Endothelial cell (in vitro differentiated cells): ENCODE results near the gene ARF5. TPM values are rescaled to one million over a fixed set of nuclear protein-coding genes. Genes with fewer than 3 reads are reported as not detected.
"Not testable (repeated sequence)": the region's sequence is repeated elsewhere in the genome, so short reads cannot be mapped to it uniquely, and the experiment has no call there.

ENCODE experiments used
- DNase-seq: peaks from one replicate; pipeline ENCODE4 v3.0.0; 2021; ENCODE audit warnings: low spot score
- H3K27ac Mint-ChIP-seq: one replicate; pipeline ENCODE4 v1.8.0; 2021; ENCODE audit warnings: mixed read lengths, inconsistent platforms; ENCODE audit not compliant: unreplicated experiment
- H3K27me3 Mint-ChIP-seq: one replicate; pipeline ENCODE4 v1.8.0; 2021; ENCODE audit warnings: mild to moderate bottlenecking, moderate library complexity, mixed read lengths, inconsistent platforms; ENCODE audit not compliant: unreplicated experiment
- H3K36me3 Mint-ChIP-seq: one replicate; pipeline ENCODE4 v1.8.0; 2021; ENCODE audit warnings: mild to moderate bottlenecking, low read depth, mixed read lengths, inconsistent platforms; ENCODE audit not compliant: unreplicated experiment
- H3K4me1 Mint-ChIP-seq: one replicate; pipeline ENCODE4 v1.8.0; 2021; ENCODE audit warnings: mild to moderate bottlenecking, mixed read lengths, inconsistent platforms; ENCODE audit not compliant: unreplicated experiment
- H3K4me3 Mint-ChIP-seq: one replicate; pipeline ENCODE4 v1.8.0; 2021; ENCODE audit warnings: mild to moderate bottlenecking, mixed read lengths, inconsistent platforms; ENCODE audit not compliant: unreplicated experiment
- H3K9me3 Mint-ChIP-seq: one replicate; pipeline ENCODE4 v1.8.0; 2021; ENCODE audit warnings: mixed read lengths, inconsistent platforms; ENCODE audit not compliant: unreplicated experiment
- total RNA-seq: library from RNA; stranded (reverse); fragmentation: NEBNext Ultra II Directional; extraction: Animal tissue kit (Norgen Biotek cat#: 25700); gene quantifications from one replicate; pipeline ENCODE4 v1.2.1, GENCODE V29; 2021; ENCODE audit not compliant: unreplicated experiment
- TF ChIP-seq, protein P1 (sequence below): fragments of 200-600 bp; sonication (generic); IDR thresholded peaks from one replicate; pipeline ENCODE4 v1.5.0; 2021; ENCODE audit warnings: antibody characterized with exemption; ENCODE audit not compliant: unreplicated experiment

The ARF5 gene
- total RNA-seq, 1 donor from 2014 or later = 354 TPM

- Mint-ChIP-seq H3K4me3 (no peak overlapping the region), H3K36me3 (peaks cover 7% of the 10 kb centered on the region), H3K27ac (no peak overlapping the region), H3K9me3 (peaks cover 15% of the 10 kb centered on the region), H3K27me3 (peaks cover 1% of the 10 kb centered on the region), H3K4me1 (no peaks in the 10 kb centered on the region)
- TF ChIP-seq, protein P1, sequence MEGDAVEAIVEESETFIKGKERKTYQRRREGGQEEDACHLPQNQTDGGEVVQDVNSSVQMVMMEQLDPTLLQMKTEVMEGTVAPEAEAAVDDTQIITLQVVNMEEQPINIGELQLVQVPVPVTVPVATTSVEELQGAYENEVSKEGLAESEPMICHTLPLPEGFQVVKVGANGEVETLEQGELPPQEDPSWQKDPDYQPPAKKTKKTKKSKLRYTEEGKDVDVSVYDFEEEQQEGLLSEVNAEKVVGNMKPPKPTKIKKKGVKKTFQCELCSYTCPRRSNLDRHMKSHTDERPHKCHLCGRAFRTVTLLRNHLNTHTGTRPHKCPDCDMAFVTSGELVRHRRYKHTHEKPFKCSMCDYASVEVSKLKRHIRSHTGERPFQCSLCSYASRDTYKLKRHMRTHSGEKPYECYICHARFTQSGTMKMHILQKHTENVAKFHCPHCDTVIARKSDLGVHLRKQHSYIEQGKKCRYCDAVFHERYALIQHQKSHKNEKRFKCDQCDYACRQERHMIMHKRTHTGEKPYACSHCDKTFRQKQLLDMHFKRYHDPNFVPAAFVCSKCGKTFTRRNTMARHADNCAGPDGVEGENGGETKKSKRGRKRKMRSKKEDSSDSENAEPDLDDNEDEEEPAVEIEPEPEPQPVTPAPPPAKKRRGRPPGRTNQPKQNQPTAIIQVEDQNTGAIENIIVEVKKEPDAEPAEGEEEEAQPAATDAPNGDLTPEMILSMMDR = peak; percentile 37
- no peak for DNase-seq
Measured at GRCh38 chr7:127550247-127550646, 38.0 kb upstream of the ARF5 start.

GRCh38 chr7:127551941-127552340 is 36.3 kb upstream of the ARF5 start:
- H3K36me3 Mint-ChIP-seq = peaks cover 1% of the 10 kb centered on the region
- DNase-seq = no peak
- H3K4me1 Mint-ChIP-seq = no peaks in the 10 kb centered on the region
- peaks cover 9% of the 10 kb centered on the region for H3K9me3 Mint-ChIP-seq
- H3K4me3 Mint-ChIP-seq = no peak overlapping the region
- no peak overlapping the region for H3K27ac Mint-ChIP-seq
- TF ChIP-seq, protein P1 = no peak
- peaks cover 1% of the 10 kb centered on the region for H3K27me3 Mint-ChIP-seq

GRCh38 chr7:127556404-127556803 is 31.8 kb upstream of the ARF5 start:
- Mint-ChIP-seq H3K36me3 (no peaks in the 10 kb centered on the region), H3K9me3 (no peaks in the 10 kb centered on the region), H3K4me1 (no peaks in the 10 kb centered on the region), H3K27ac (no peak overlapping the region), H3K4me3 (no peak overlapping the region), H3K27me3 (no peaks in the 10 kb centered on the region)
- DNase-seq = no peak
- TF ChIP-seq, protein P1 = no peak

DNA sequence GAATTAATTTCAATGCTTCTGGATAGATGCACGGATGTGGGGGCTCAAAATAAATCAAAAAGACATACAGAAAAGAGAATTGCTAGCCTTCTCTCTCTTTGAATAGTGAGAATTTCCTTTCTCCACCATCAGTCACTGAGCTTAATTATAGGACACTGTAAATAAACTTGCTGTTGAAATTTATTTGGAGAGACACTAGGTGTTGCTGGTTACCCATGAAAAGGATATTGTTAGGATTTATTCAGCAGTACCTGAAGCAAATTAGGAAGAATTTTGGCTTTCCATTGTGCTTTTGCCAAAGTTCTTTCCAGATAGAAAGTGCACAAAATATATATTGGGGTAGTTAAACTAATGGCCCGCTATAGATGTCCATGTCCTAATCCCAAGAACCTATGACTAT is 30.4 kb upstream of the ARF5 start:
- no peak overlapping the region for H3K27ac Mint-ChIP-seq

DNA sequence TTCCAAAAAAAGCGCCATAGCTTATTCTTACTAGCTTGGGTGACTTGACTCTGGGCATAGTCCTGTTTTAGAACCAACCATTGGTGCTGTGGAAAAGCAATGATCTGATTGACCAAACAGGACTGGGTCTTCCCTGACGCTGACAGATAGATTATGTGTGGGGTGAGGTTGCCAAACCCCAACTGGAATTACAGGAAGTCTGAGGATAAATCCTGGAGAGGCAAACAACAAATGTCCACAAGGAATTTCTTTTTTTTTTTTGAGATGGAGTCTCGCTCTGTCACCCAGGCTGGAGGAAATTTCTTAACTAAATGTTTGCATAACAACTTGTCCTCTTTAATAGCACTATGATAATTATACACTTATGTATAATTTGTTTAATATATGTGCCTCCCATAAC is 22.0 kb upstream of the ARF5 start:
- Mint-ChIP-seq H3K4me3 (no peak overlapping the region), H3K4me1 (no peaks in the 10 kb centered on the region), H3K9me3 (peaks cover 5% of the 10 kb centered on the region), H3K27ac (no peak overlapping the region), H3K36me3 (peaks cover 31% of the 10 kb centered on the region), H3K27me3 (peaks cover 2% of the 10 kb centered on the region)
- no peak for DNase-seq
- TF ChIP-seq, protein P1 = no peak

More for the DNA sequence above, 30.4 kb upstream of the ARF5 start:
- TF ChIP-seq, protein P1 = no peak
- Mint-ChIP-seq H3K36me3 (peaks cover under 1% of the 10 kb centered on the region), H3K27me3 (no peaks in the 10 kb centered on the region), H3K4me3 (no peak overlapping the region), H3K4me1 (no peaks in the 10 kb centered on the region), H3K9me3 (no peaks in the 10 kb centered on the region)
- no peak for DNase-seq

DNA sequence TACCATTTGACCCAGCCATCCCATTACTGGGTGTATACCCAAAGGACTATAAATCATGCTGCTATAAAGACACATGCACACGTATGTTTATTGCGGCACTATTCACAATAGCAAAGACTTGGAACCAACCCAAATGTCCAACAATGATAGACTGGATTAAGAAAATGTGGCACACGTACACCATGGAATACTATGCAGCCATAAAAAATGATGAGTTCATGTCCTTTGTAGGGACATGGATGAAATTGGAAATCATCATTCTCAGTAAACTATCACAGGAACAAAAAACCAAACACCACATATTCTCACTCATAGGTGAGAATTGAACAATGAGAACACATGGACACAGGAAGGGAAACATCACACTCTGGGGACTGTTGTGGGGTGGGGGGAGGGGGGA is 20.2 kb upstream of the ARF5 start:
- not testable (repeated sequence) for DNase-seq, H3K4me3 Mint-ChIP-seq, H3K27ac Mint-ChIP-seq, H3K9me3 Mint-ChIP-seq, H3K27me3 Mint-ChIP-seq, H3K4me1 Mint-ChIP-seq
- peaks cover 36% of the 10 kb centered on the region for H3K36me3 Mint-ChIP-seq
